HepG2 (cell line): ENCODE results near the gene IGSF8. TPM values are rescaled to one million over a fixed set of nuclear protein-coding genes. Genes with fewer than 3 reads are reported as not detected.

Source experiments
- ARNT2 ChIP-seq: sonication (generic); formaldehyde crosslinking; IDR thresholded peaks from 2 replicates; pipeline ENCODE4 v1.8.0; 2022; ENCODE audit warnings: mild to moderate bottlenecking, low read depth, missing genetic modification reagents, moderate library complexity
- CBX5 ChIP-seq: sonication (generic); formaldehyde crosslinking; IDR thresholded peaks from 2 replicates; pipeline ENCODE4 v1.4.0; 2020; ENCODE audit warnings: missing genetic modification reagents, borderline replicate concordance
- CC2D1A ChIP-seq: sonication (generic); formaldehyde crosslinking; IDR thresholded peaks from 2 replicates; pipeline ENCODE4 v1.8.1; 2023; ENCODE audit warnings: mild to moderate bottlenecking, missing genetic modification reagents
- CEBPZ ChIP-seq: IDR thresholded peaks from 2 replicates; pipeline ENCODE4 v1.6.1; 2012; ENCODE audit warnings: low read length, improper control_type of control experiment
- ELK4 ChIP-seq: sonication (generic); formaldehyde crosslinking; IDR thresholded peaks from 2 replicates; pipeline ENCODE4 v1.9.0; 2021; ENCODE audit warnings: missing genetic modification reagents, borderline replicate concordance
- KAT2B ChIP-seq: fragments of 150-350 bp; IDR thresholded peaks from 2 replicates; pipeline ENCODE4 v1.6.1; 2014; ENCODE audit warnings: low read depth, low read length, borderline replicate concordance
- KLF15 ChIP-seq: sonication (generic); formaldehyde crosslinking; IDR thresholded peaks from 2 replicates; pipeline ENCODE4 v1.8.1; 2023; ENCODE audit warnings: borderline replicate concordance, mild to moderate bottlenecking, inconsistent platforms, missing genetic modification reagents, mixed read lengths
- MXD1 ChIP-seq: sonication (generic); formaldehyde crosslinking; IDR thresholded peaks from 2 replicates; pipeline ENCODE4 v1.4.0; 2020; ENCODE audit warnings: mild to moderate bottlenecking, missing genetic modification reagents
- NFYC ChIP-seq: IDR thresholded peaks from 2 replicates; pipeline ENCODE4 v1.6.1; 2016; ENCODE audit warnings: missing genetic modification reagents, missing compliant biosample characterization
- SMYD3 ChIP-seq: sonication (generic); formaldehyde crosslinking; IDR thresholded peaks from 2 replicates; pipeline ENCODE4 v1.8.1; 2023; ENCODE audit warnings: mild to moderate bottlenecking, missing genetic modification reagents
- SP5 ChIP-seq: IDR thresholded peaks from 2 replicates; pipeline ENCODE4 v1.6.1; 2016; ENCODE audit warnings: low read depth, borderline replicate concordance
- TFDP1 ChIP-seq: IDR thresholded peaks from 2 replicates; pipeline ENCODE4 v1.6.1; 2016; ENCODE audit warnings: missing compliant biosample characterization, missing genetic modification reagents, borderline replicate concordance
- USF2 ChIP-seq, 2 experiments: sonication (generic) in 1 of 2; formaldehyde crosslinking in 1 of 2; IDR thresholded peaks; 2 replicates each; pipeline versions ENCODE4 v1.5.1 to v1.6.1; 2011 to 2020; ENCODE audit warnings: borderline replicate concordance in 1 of 2, low read depth in 1 of 2, low read length in 1 of 2, mild to moderate bottlenecking in 1 of 2, missing genetic modification reagents in 1 of 2, moderate library complexity in 1 of 2
- ZNF136 ChIP-seq: sonication (generic); formaldehyde crosslinking; IDR thresholded peaks from 2 replicates; pipeline ENCODE4 v1.8.1; 2022; ENCODE audit warnings: low read depth, mild to moderate bottlenecking, moderate library complexity, missing genetic modification reagents
- ZNF225 ChIP-seq: sonication (generic); formaldehyde crosslinking; IDR thresholded peaks from 2 replicates; pipeline ENCODE4 v1.4.0; 2020; ENCODE audit warnings: mild to moderate bottlenecking, missing genetic modification reagents
- ZNF256 ChIP-seq: sonication (generic); formaldehyde crosslinking; conservative IDR thresholded peaks from 2 replicates; pipeline ENCODE4 v1.4.0; 2020; ENCODE audit warnings: missing genetic modification reagents
- ZNF546 ChIP-seq: sonication (generic); formaldehyde crosslinking; conservative IDR thresholded peaks from 2 replicates; pipeline ENCODE4 v1.8.1; 2023; ENCODE audit warnings: mild to moderate bottlenecking, missing genetic modification reagents
- ZNF607 ChIP-seq: sonication (generic); formaldehyde crosslinking; IDR thresholded peaks from 2 replicates; pipeline ENCODE4 v1.5.1; 2020; ENCODE audit warnings: missing genetic modification reagents, mild to moderate bottlenecking, borderline replicate concordance
- ZNF660 ChIP-seq: sonication (generic); formaldehyde crosslinking; IDR thresholded peaks from 2 replicates; pipeline ENCODE4 v1.5.1; 2020; ENCODE audit warnings: mild to moderate bottlenecking, low read depth, missing genetic modification reagents, borderline replicate concordance
- ZNF883 ChIP-seq: sonication (generic); formaldehyde crosslinking; IDR thresholded peaks from 2 replicates; pipeline ENCODE4 v1.5.1; 2020; ENCODE audit warnings: mild to moderate bottlenecking, missing genetic modification reagents; ENCODE audit errors: not compliant biosample characterization
- polyA plus RNA-seq, 8 experiments: library from polyadenylated mRNA; depleted of rRNA in 3 of 8; stranded (reverse) in 7 of 8; unstranded in 1 of 8; fragments of >200 nt; fragmentation: Illumina TruSeq in 4 of 8; extraction: Trizol in 4 of 8; gene quantifications; 2 replicates each; pipeline versions ENCODE4 v1.2.1 to v1.2.3, GENCODE V29; 2011 to 2016; ENCODE audit warnings: low read depth in 4 of 8, missing spikeins in 1 of 8, mixed read lengths in 1 of 8; ENCODE audit not compliant: insufficient read depth in 1 of 8
- total RNA-seq, 5 experiments: library from RNA; depleted of rRNA; stranded (reverse); fragments of >200 nt; fragmentation: Illumina TruSeq; extraction: Trizol; gene quantifications; 2 replicates each; pipeline ENCODE4 v1.2.3, GENCODE V29; 2016; ENCODE audit warnings: low read depth in 1 of 5

Gene IGSF8
- total and polyA plus RNA-seq, 2 of the 13 experiments (the other 11 are each of a cell fraction or from before 2014, with no cell fraction given) = 24.0 to 41.0 TPM

GRCh38 chr1:160101037-160101716 is 2.8 kb upstream of the IGSF8 start (continued):
- TF ChIP-seq ZNF660 (CRISPR knock-in tag) (no peak), NFYC (CRISPR knock-in tag) (no peak), SMYD3 (CRISPR knock-in tag) (no peak), ZNF883 (CRISPR knock-in tag) (peak; percentile 18), ZNF256 (CRISPR knock-in tag) (no peak), ZNF546 (CRISPR knock-in tag) (0 out of 2 replicates have a peak, but pooled peaks have one; percentile 41), CBX5 (peak; percentile 38; the same call in 1 of the 2 replicates), KAT2B (no peak), KLF15 (CRISPR knock-in tag) (no peak), ZNF607 (CRISPR knock-in tag) (peak; percentile 76; the same call in 1 of the 2 replicates), SP5 (peak; percentile 87), ZNF225 (CRISPR knock-in tag) (no peak), ELK4 (no peak), ARNT2 (CRISPR knock-in tag) (0 out of 2 replicates have a peak, but pooled peaks have one; percentile 42), CEBPZ (no peak), USF2 (IDR thresholded peaks at IDR 0.05; ENCODE audit: low read depth, low read length) (no peak), USF2 (CRISPR knock-in tag; IDR thresholded peaks at IDR 0.05; ENCODE audit: borderline replicate concordance) (no peak; the same call in 1 of the 2 replicates), MXD1 (CRISPR knock-in tag) (no peak), TFDP1 (peak; percentile 56; the same call in 1 of the 2 replicates), ZNF136 (CRISPR knock-in tag) (no peak), CC2D1A (CRISPR knock-in tag) (0 out of 2 replicates have a peak, but pooled peaks have one; percentile 42)
